ENCODE results near the gene GRM4. TPM values are rescaled to one million over a fixed set of nuclear protein-coding genes. Genes with fewer than 3 reads are reported as not detected.
A peak's percentile ranks its signal among the peaks of the same experiment; 100 is the strongest.

The GRM4 gene
- total and polyA plus RNA-seq, 9 of the 15 experiments (the other 6 are each of a cell fraction or from before 2014, with no cell fraction given) = 0.18 TPM; not detected in 8

- TF ChIP-seq JUND (IDR thresholded peaks at IDR 0.05; ENCODE audit: borderline replicate concordance, low read depth, low read length) (no peak), JUND (tag; IDR thresholded peaks at IDR 0.05; ENCODE audit: borderline replicate concordance, low read depth, low read length) (no peak), TEAD4 (IDR thresholded peaks at IDR 0.05; ENCODE audit: low read length) (peak; percentile 52; the same call in 1 of the 2 replicates), TEAD4 (CRISPR knock-in tag; IDR thresholded peaks at IDR 0.05; ENCODE audit: borderline replicate concordance) (no peak), RCOR1 (IDR thresholded peaks at IDR 0.05; ENCODE audit: borderline replicate concordance in 1 of 2, low read depth in 2 of 2, low read length in 2 of 2) (0 out of 4 replicates have a peak, but pooled peaks of 1 of the 2 experiments have one; percentile 34), CCNT2 (IDR thresholded peaks at IDR 0.05; ENCODE audit: borderline replicate concordance, extremely low read depth, insufficient read length, low read depth, low read length) (no peak), NR2C2 (CRISPR knock-in tag; IDR thresholded peaks at IDR 0.05) (no peak), NR2C2 (tag; IDR thresholded peaks at IDR 0.05) (no peak), MYBL2 (IDR thresholded peaks at IDR 0.05; ENCODE audit: low read depth) (no peak), MYBL2 (CRISPR knock-in tag; IDR thresholded peaks at IDR 0.05; ENCODE audit: borderline replicate concordance) (no peak), EP300 (IDR thresholded peaks at IDR 0.05; ENCODE audit: low read length) (no peak), TBL1XR1 (IDR thresholded peaks at IDR 0.05; ENCODE audit: low read length in 2 of 2) (no peak), CBFA2T3 (IDR thresholded peaks at IDR 0.05) (peak; percentile 84), CEBPG (CRISPR knock-in tag; IDR thresholded peaks at IDR 0.05) (no peak), CEBPG (tag; conservative IDR thresholded peaks at IDR 0.05 in 1 of 2, IDR thresholded peaks at IDR 0.05 in 1 of 2) (no peak), HCFC1 (IDR thresholded peaks at IDR 0.05; ENCODE audit: low read depth, low read length) (no peak), ZNF277 (CRISPR knock-in tag; IDR thresholded peaks at IDR 0.05; ENCODE audit: borderline replicate concordance) (no peak), ZNF408 (CRISPR knock-in tag; IDR thresholded peaks at IDR 0.05; ENCODE audit: low read depth) (no peak), MLX (CRISPR knock-in tag; conservative IDR thresholded peaks at IDR 0.05) (no peak), TRIM24 (IDR thresholded peaks at IDR 0.05) (peak in 1 of 2 experiments; percentile 28; a peak in 1 of 4 replicates), PYGO2 (tag; IDR thresholded peaks at IDR 0.05) (no peak), SETDB1 (IDR thresholded peaks at IDR 0.05; ENCODE audit: low read length) (no peak), ZNF717 (CRISPR knock-in tag; IDR thresholded peaks at IDR 0.05) (no peak), PCBP2 (IDR thresholded peaks at IDR 0.05; ENCODE audit: low read depth, low read length, poor library complexity, severe bottlenecking) (no peak), HDGF (IDR thresholded peaks at IDR 0.05) (no peak), TAL1 (IDR thresholded peaks at IDR 0.05) (peak; percentile 51; the same call in 1 of the 2 replicates), ADNP (tag; IDR thresholded peaks at IDR 0.05) (0 out of 2 replicates have a peak, but pooled peaks have one; percentile 43), ZNF253 (CRISPR knock-in tag; conservative IDR thresholded peaks at IDR 0.05) (no peak)
- TF ChIP-seq, protein P1, sequence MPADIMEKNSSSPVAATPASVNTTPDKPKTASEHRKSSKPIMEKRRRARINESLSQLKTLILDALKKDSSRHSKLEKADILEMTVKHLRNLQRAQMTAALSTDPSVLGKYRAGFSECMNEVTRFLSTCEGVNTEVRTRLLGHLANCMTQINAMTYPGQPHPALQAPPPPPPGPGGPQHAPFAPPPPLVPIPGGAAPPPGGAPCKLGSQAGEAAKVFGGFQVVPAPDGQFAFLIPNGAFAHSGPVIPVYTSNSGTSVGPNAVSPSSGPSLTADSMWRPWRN (IDR thresholded peaks at IDR 0.05; ENCODE audit: low read depth) = 0 out of 2 replicates have a peak, but pooled peaks have one; percentile 33
Observed at GRCh38 chr6:34052918-34053608, 92.8 kb downstream of the GRM4 start (continued).
